ENCODE data around the gene CRAT.
"Not testable (repeated sequence)": the region's sequence is repeated elsewhere in the genome, so short reads cannot be mapped to it uniquely, and the experiment has no call there.

CRAT gene

DNA sequence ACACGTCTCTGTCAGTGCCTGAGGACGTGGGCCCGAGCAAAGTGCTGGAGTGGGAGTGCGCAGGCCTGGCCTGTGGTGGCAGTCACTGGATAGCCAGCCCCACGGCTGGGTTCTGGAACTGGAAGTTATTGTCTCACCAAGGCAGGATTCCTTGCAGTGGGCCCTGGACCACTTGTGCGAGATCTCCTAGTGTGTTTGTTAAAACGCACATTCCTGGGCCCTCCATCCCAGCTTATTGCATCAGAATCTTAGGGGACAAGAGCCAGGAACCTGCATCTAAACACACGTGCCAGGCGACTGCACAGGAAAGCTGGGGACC, 27.5 kb upstream of the CRAT start:
- no peak for DNase-seq

DNA sequence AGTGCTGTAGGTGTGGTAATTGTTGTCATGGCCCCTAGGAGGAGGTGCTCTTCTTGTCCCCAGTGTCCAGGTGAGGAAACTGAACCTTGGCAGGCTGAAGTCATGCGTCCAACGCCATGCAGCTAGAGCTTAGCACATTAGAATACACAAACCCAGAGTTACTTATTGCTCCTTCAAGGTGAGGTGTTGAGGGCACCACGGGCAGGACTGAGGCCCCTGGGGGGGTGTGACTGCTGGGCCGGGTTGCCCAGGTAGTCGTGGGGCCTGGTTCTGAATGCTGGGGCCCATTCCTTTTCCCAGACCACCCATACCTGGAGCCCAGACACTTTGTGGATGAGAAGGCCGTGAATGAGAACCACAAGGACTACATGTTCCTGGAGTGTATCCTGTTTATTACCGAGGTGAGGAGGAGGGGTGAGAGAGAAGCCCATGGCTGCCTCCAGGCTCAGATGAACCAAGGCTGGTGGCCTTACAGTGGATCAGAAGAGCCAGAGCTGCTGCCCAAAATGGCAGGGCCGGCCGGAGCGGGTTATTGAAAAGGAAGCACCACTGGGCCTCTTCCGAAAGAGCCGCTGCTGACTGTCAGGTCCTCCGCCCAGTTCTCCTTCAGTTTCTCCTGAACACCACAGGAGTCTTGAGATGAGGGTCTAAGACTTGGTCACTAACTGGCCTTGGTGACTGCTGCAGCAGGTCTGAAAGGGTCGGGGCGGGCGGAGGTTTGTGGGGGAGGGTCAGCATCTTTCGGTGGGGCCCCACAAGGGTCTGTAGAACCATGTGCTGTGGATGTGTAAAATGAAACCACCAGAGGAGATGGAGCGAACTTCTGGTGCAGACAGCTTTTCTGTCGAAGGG, 26.9 kb upstream of the CRAT start:
- DNase-seq, result no peak

- no peak for DNase-seq
Observed at GRCh38 chr9:129136446-129137035, 25.9 kb upstream of the CRAT start.

DNA sequence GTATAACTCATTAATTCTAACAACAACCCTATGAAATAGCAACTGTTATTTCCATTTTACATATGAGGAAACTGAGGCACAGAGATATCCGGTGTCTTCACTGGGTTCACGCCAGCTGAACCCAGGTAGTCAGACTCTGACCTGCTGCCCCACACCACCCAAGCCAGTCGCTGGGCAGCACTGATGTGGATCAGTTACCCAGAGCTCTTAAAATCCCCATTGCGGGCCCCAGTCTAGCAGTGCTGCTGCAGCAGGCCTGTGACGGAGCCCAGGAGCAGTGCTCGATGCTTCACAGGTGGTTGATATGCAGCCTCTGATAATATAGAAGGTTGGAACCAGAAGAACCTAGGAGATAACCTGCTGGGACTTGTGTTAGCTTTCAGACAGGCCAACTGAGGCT, 24.9 kb upstream of the CRAT start:
- no peak for DNase-seq

- no peak for DNase-seq
Observed at GRCh38 chr9:129133082-129133481, 22.5 kb upstream of the CRAT start.

DNA sequence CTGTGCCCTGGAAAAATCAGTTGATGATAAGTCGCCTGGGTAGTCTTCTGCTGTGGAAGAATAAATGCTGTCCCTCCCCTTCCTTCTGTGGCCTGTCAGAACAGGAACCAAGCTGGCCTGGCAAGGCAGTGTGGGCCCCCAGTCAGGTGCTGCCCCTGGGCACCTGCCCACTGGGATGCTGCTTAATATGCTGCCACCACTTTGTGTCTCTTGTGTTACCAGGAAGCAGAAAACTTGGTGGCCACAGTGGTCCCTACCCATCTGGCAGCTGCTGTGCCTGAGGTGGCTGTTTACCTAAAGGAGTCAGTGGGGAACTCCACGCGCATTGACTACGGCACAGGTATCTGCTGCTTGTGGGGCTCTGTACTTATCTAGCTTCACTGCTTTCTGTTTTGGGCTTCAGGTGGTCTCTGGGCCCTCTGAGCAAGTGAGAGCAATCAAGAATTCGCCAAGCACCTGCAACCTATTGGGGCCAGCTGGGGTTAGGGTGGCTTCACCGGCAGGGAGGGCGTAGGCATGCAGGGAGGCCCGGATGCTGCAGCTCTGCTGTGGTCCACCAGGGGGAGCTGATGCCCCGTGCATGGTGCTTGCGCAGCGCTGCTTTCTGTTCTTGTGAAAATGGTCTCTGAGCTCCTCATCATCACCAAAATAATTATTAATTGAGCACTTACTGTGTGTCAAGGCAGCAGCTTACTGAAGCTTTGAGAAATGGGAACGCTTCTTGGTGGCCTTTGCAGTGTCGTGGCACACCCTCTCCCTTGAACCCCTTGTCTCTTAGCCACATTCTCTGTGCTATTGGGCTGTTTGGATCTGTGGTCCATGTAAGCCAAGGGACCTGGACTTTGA, 20.9 kb upstream of the CRAT start:
- peak; percentile 76 for DNase-seq

DNA sequence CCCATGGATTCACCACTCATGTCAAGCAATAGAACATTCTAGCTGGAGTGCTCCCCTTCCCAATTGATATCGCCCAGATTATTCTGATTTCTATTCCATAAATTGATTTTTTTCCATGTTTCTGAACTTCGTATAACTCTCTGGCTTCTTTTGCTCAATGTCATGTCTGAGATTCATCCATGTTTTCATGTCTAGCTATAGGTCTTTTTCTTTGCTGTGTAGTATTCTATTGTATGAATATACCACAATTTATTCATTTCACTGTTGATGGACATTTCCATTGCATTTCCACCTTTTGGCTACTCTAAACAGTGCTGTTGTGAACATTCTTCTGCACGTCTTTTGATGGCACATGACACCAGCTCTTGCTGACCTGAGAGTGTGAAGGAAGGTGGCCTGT, 20.2 kb upstream of the CRAT start:
- no peak for DNase-seq

DNA sequence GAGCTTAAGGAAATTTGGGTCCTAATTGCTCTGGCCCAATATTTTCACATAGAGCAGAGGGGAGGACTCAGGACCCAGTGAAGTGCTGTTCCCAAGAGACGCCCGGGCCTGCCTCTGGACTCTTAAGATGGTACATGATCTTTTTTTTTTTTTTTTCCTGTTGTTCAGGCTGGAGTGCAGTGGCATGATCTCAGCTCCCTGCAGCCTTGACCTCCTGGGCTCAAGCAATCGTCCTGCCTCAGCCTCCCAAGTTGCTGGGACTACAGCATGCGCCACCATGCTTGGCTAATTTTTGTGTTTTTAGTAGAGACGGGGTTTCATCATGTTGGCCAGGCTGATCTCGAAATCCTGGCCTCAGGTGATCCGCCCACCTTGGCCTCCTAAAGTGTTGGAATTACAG, 19.7 kb upstream of the CRAT start:
- not testable (repeated sequence) for DNase-seq

- no peak for DNase-seq
Observed at GRCh38 chr9:129128689-129129088, 18.1 kb upstream of the CRAT start.

- no peak for DNase-seq
Observed at GRCh38 chr9:129126749-129127618, 16.4 kb upstream of the CRAT start.

DNA sequence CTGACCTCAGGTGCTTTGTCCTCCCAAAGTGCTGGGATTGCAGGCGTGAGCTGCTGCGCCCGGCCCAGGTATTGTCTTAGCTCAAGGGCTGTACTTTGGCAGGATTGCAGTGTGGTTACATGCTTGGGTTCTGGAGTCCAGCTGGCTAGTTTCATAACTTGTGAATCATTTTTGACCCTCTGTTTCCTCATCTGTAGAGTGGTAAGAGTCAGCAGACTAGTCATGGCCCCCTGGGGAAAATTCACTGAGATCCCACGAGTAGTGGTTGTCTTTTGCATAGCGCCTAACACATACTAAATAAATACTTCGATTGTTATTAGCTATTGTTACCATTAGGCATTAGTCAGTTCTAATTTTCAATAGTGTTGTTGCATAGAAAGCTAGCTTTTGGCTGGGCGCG, 14.9 kb upstream of the CRAT start:
- no peak for DNase-seq

GRCh38 chr9:129124506-129125069, 14.0 kb upstream of the CRAT start:
- DNase-seq, result no peak

GRCh38 chr9:129122976-129123375, 12.4 kb upstream of the CRAT start:
- DNase-seq, result not testable (repeated sequence)

- no peak for DNase-seq
Observed at GRCh38 chr9:129122133-129122532, 11.5 kb upstream of the CRAT start.

- peak; percentile 59 for DNase-seq
Observed at GRCh38 chr9:129121483-129121882, 10.9 kb upstream of the CRAT start.

DNA sequence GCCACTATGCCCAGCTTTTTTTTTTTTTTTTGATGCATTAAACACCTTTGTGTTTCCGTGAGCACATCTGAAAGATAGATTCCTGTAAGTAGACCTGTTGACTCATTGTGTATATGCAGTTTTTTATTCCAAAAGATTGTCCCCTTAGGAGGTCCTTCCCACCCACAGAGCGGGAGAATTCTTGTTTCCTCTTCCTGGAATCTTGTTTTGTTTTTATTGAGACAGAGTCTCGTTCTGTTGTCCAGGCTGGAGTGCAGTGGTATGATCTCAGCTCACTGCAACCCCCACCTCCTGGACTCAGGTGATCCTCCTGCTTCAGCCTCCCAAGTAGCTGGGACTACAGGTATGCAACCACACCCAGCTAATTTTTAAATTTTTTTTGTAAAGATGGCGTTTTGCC, 8.2 kb upstream of the CRAT start:
- no peak for DNase-seq

DNA sequence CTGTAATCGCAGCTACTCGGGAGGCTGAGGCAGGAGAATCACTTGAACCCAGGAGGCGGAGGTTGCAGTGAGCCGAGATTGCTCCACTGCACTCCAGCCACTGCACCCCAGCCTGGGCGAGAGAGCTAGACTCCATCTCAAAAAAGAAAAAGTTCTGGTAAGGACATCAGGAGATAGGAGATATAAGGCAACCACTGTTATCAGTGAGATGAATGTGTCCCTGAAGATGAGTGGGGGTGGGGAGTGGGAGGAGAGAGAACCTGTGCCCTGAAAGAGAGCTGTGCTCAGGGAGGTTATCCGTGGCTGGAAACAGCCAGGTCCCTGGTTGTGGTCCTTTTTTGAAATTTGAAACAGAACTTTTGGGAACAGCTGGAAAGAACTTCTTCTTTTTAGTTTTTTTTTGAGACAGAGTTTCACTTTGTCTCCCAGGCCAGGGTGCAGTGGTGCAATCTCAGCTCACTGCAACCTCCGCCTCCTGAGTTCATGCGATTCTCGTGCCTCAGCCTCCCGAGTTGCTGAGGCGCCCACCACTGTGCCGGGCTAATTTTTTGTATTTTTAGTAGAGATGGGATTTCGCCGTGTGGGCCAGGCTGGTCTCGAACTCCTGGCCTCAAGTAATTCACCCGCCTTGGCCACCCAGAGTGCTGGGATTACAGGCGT, 3.2 kb upstream of the CRAT start:
- no peak for DNase-seq

DNA sequence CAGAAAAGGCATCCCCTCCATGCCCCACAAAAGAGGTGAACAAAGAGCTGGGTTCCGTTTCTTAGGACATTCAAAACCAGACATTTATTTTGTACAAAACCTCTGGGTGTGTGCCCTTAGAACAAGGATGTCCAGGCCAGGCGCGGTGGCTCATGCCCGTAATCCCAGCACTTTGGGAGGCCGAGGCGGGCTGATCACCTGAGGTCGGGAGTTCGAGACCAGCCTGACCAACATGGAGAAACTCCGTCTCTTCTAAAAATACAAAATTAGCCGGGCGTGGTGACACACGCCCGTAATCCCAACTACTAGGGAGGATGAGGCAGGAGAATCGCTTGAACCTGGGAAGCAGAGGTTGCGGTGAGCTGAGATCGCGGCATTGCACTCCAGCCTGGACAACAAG, 1.9 kb upstream of the CRAT start:
- DNase-seq, result not testable (repeated sequence)

DNA sequence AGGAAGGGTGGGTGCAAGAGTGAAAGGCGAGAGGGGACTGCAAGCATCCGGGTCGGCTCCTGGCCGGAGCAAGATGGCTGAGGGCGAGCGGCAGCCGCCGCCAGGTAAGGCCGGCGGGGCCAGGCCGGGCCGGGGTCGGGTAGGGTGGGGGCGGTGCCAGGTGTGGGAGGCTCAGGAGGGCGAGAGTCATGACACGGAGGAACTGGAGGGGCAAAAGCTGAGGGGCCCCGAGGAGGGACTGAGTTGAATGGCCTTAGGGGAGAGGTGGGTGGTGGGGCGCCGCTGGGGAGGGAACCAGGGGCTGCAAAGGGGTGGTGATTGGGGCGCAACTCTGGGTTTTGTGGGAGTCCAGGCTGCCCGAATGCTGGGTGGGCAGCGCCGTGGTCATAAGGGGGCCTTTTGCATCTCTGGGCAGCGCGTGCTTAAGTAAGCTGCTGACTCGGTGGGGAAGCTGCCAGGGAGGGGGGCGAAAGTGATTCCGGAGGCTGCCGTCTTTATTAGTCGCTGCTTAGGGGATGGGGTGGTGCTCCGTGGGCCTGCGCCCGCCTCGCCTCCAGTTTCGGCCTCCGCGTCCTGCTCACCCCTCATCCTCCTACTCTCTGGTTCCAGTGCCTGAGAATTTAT, 1.0 kb upstream of the CRAT start:
- DNase-seq, result peak; percentile 68

DNA sequence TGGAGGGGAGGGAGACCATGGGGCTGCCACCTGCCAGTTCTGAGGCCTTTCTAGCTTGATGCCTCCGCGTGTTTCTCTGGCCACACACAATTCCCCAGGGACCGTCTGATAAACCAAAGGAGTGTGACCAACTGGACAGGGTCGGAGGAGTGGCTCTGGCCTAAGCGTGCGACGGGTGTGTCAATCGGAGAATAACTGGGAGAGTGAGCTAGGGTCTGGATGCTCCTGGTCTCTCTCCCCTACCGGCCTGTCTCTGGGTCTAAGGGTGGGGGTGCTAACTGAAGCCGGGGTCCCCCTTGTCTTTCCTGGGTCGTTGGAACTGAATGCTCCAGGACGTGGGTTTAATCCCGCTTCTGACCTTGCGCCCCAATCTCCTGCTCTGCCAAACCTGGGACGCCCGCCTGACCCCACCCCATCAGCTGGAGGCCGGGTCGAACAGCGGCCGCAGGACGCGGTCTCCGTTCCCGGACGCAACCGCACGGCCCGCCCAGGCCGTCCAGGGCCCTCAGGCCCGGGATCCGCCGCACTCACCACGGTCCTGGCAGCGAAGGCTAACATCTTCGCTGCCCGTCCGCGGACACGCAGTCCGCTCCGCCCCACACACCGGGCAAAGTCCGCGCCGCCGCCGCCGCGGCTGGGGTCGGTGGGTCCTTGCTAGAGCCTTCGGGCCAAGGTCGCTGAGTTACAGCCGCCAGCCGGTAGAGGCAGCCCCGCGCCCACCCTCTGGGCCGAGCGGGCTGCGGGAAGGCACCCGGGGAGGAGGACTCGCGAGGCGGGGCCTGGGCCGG, 447 bp downstream of the CRAT start:
- DNase-seq, result peak; percentile 47

DNA sequence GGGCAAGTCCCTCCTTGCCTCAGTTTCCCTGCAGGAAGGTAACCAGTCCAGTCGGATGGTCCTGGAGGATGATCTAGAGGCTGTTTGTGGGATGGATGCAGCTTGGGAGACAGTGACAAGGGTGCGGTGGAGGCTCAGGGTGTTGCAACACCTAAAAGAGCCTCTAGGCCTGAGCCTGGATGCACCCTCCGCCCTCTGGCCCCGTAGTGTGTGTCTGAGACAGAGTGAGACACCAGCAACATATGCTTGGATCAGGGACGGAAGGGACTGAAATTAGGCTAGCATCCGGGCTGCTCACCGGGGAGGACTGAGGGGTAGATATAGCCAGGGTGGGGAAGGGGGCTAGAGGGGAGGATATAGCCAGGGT, 1.1 kb downstream of the CRAT start:
- no peak for DNase-seq
